ENCODE data around the gene FGD2. TPM values are rescaled to one million over a fixed set of nuclear protein-coding genes. Genes with fewer than 3 reads are reported as not detected.

The FGD2 gene
- total RNA-seq, 4 donors from 2014 or later: 2.4 to 13.6 (median 4.6) TPM

DNA sequence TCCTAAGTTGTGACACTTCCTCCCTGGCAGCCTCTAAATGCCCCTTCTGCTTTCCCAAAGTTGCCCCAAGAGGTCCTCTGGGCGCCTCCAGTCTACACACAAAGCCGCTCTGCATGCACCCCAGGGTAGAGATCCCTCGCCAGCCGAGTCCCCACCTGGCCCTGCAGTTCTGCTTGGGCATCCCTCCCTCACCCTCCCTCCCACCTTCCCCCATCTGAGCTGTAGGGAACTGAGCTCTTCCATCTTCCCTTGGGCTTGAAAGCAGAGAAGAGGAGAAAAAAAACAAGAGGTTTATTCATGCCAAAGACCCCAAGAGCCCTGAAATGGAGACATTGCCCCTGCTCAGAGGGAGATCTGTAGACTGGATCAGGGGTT is 5.7 kb upstream of the FGD2 start:
- 93% methylated on average over 4 of the region's 4 CpGs for WGBS
- peaks cover 14% of the 10 kb centered on the region for H3K4me1 ChIP-seq

DNA sequence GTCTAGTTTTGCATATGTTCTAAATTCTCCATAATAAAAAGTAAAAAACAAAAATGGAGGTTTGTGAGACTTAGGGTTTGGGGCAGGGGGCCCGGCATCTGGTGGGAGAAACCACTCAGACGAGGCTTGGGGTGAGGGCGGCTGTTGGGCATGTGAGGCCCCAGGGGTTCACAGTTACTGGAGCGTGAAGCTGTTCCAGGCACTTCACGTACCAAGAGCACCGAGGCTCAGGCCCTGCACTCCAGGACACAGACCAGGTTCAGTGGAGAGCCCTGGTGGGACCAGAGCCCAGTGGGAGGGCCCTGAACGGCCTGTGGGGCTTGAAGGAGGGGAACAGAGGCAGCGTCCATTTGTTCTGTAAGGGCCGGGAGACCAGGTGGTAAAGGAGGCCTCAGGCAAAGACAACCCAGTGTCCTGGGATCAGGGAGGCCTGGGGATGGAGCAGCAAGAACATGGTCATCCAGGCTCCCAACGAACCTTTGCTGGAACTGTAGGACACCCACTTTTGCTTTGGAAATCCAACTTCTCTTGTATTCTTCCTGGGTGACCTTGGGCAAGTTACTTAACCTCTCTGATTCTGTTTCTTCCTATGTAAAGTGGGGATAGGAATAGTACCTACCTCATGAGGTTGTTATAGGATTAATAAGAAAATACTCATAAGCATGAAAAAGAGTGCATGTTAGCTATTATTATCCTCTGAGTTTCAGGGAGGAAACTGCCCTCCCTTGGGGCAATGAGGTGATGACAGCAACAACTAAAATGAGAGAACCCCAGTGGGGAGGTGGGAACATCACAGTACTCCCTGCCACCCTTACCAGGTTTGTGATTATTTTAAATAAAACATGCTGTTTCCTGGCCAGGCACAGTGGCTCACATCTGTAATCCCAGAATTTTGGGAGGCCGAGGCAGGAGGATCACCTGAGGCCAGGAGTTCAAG is 1.1 kb upstream of the FGD2 start:
- DNase-seq (ENCODE audit: low spot score in 2 of 2): no peak
- TF ChIP-seq POLR2AphosphoS5 (IDR thresholded peaks at IDR 0.05) (no peak), POLR2A (IDR thresholded peaks at IDR 0.05) (no peak), EP300 (IDR thresholded peaks at IDR 0.05) (no peak)
- TF ChIP-seq, protein P1, sequence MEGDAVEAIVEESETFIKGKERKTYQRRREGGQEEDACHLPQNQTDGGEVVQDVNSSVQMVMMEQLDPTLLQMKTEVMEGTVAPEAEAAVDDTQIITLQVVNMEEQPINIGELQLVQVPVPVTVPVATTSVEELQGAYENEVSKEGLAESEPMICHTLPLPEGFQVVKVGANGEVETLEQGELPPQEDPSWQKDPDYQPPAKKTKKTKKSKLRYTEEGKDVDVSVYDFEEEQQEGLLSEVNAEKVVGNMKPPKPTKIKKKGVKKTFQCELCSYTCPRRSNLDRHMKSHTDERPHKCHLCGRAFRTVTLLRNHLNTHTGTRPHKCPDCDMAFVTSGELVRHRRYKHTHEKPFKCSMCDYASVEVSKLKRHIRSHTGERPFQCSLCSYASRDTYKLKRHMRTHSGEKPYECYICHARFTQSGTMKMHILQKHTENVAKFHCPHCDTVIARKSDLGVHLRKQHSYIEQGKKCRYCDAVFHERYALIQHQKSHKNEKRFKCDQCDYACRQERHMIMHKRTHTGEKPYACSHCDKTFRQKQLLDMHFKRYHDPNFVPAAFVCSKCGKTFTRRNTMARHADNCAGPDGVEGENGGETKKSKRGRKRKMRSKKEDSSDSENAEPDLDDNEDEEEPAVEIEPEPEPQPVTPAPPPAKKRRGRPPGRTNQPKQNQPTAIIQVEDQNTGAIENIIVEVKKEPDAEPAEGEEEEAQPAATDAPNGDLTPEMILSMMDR (IDR thresholded peaks at IDR 0.05): no peak
- Histone ChIP-seq H3K4me3 (no peak overlapping the region), H3K27me3 (no peaks in the 10 kb centered on the region), H3K36me3 (no peaks in the 10 kb centered on the region), H3K9me3 (no peaks in the 10 kb centered on the region), H3K4me1 (peaks cover 18% of the 10 kb centered on the region), H3K27ac (no peak overlapping the region)
- 81% methylated on average over 11 of the region's 11 CpGs for WGBS

More for the DNA sequence above, 5.7 kb upstream of the FGD2 start:
- no peaks in the 10 kb centered on the region for H3K9me3 ChIP-seq
- no peak overlapping the region for H3K27ac ChIP-seq
- no peak overlapping the region for H3K4me3 ChIP-seq
- no peaks in the 10 kb centered on the region for H3K27me3 ChIP-seq
- TF ChIP-seq POLR2AphosphoS5 (IDR thresholded peaks at IDR 0.05) (no peak), POLR2A (IDR thresholded peaks at IDR 0.05) (no peak), EP300 (IDR thresholded peaks at IDR 0.05) (no peak)
- TF ChIP-seq, protein P1 (IDR thresholded peaks at IDR 0.05): no peak
- DNase-seq (ENCODE audit: low spot score in 2 of 2): no peak
- H3K36me3 ChIP-seq: no peaks in the 10 kb centered on the region

DNA sequence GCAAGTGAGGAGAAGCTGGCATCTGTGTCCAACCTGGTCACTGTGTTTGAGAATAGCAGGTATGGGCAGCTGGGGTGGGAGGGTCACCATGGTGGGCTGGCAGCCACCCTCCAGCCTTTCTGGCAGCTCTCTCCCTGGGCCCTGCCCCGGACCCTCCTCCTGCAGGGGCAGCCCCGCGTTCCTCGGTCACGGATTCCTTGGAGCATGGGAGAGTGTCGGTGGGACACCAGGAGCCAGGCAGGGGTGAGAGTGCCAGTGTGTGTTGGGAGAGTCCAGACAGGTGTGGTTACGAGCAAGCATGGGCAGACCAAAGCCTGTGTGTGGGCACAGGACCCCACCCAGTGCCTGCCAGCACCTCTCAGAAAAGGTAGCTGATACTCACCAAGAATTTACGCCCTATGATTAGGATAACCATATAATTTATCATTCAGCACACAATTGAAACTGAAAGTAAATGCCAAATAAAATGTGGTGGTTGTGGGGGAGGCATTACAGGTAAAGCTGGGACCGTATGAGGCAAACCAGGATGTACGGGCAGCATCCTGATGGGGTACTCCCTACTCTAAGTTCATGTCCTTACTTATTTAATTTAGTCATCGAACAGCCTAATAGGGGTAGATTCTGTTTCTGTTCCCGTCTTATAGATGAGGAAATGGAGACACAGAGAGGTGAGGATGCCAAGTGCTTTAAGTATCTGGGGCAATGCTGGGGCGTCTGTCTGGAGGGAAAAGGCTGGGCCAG is 542 bp downstream of the FGD2 start:
- DNase-seq (ENCODE audit: low spot score in 2 of 2): no peak
- H3K36me3 ChIP-seq: no peaks in the 10 kb centered on the region
- peak overlapping the region; percentile 55 for H3K27ac ChIP-seq
- WGBS: 59% methylated on average over 12 of the region's 13 CpGs
- no peaks in the 10 kb centered on the region for H3K27me3 ChIP-seq
- no peaks in the 10 kb centered on the region for H3K9me3 ChIP-seq
- peak overlapping the region; percentile 35 for H3K4me3 ChIP-seq
- TF ChIP-seq, protein P1 (IDR thresholded peaks at IDR 0.05): no peak
- no peak for TF ChIP-seq POLR2AphosphoS5 (IDR thresholded peaks at IDR 0.05)
- no peak for TF ChIP-seq POLR2A (IDR thresholded peaks at IDR 0.05)
- TF ChIP-seq EP300 (IDR thresholded peaks at IDR 0.05): no peak
- peaks cover 18% of the 10 kb centered on the region for H3K4me1 ChIP-seq

DNA sequence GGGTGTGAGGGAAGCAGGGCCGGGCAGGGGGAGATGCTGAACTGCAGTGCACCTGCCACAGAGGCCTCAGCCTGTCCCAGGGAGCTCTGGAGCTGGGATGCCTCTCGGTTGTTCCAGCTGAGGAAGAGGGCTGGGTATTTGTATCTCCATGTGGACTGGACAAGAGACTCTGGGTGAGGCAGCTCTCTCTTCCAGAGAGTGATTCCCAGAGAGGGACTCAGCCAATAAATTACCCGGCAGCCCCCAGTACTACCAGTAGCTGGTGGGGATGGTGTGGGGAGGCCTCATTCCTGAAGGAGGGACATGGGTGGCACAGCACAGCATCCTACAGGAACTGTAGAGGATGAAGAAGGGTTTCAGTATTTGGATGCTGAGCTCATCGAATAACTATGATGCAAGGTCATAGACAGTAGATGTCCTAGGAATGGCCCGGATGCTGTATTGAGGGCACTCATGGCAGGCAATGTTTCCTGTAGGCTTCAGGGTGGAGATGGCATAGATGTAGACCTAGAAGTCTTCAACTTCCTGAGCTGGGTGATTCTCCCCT is 1.4 kb downstream of the FGD2 start:
- whole genome bisulfite sequencing: 61% methylated on average over 5 of the region's 5 CpGs
- Histone ChIP-seq H3K9me3 (no peaks in the 10 kb centered on the region), H3K36me3 (no peaks in the 10 kb centered on the region), H3K27me3 (no peaks in the 10 kb centered on the region), H3K4me1 (peaks cover 18% of the 10 kb centered on the region), H3K4me3 (peak overlapping the region; percentile 35), H3K27ac (peak overlapping the region; percentile 35)
- no peak for TF ChIP-seq POLR2A (IDR thresholded peaks at IDR 0.05)
- no peak for TF ChIP-seq POLR2AphosphoS5 (IDR thresholded peaks at IDR 0.05)
- no peak for TF ChIP-seq EP300 (IDR thresholded peaks at IDR 0.05)
- TF ChIP-seq, protein P1 (IDR thresholded peaks at IDR 0.05): no peak
- DNase-seq (ENCODE audit: low spot score in 2 of 2): no peak
